Hematopoietic multipotent progenitor cell treated with erythropoietin and hydrocortisone succinate and interleukin-3 and kit ligand, for 17 days (in vitro differentiated cells): Measurements from ENCODE around the gene LITAF.
"Not testable (repeated sequence)": the region's sequence is repeated elsewhere in the genome, so short reads cannot be mapped to it uniquely, and the experiment has no call there.

ENCODE experiments used
- DNase-seq: peaks from one replicate; pipeline ENCODE4 v3.0.0-alpha.2; 2015; ENCODE audit warnings: low spot score

Gene LITAF

DNA sequence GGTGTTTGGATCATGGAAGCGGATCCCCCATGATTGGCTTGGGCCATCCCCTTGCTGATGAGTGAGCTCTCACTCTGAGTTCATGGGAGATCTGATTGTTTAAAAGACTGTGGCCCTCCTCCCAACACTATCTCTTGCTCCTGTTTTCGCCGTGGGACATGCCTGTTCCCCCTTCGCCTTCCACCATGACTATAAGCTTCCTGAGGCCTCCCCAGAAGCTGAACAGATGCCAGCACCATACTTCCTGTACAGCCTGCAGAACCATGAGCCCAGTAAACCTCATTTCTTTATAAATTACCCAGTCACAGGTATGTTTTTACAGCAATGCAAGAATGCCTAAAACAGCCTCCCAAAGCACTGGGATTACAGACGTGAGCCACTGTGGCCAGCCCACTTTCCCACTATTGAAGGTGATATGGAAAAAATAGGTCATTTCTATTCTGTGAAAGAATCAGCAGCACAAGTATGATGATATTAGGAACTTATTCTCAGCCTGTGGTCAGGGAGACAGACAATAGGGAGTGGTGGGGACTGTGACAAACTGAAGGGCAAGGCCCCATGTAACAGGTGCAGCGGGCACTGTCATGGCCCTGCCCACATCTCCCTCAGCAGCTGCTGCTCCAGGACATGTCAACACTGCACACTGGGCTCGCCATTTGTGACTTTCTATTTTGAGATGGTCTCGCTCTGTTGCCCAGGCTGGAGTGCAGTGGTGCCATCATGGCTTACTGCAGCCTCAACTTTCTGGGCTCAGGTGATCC lies 33.7 kb upstream of the LITAF start:
- DNase-seq, result no peak

- no peak for DNase-seq
Measured at GRCh38 chr16:11619327-11619851, 32.7 kb upstream of the LITAF start.

DNA sequence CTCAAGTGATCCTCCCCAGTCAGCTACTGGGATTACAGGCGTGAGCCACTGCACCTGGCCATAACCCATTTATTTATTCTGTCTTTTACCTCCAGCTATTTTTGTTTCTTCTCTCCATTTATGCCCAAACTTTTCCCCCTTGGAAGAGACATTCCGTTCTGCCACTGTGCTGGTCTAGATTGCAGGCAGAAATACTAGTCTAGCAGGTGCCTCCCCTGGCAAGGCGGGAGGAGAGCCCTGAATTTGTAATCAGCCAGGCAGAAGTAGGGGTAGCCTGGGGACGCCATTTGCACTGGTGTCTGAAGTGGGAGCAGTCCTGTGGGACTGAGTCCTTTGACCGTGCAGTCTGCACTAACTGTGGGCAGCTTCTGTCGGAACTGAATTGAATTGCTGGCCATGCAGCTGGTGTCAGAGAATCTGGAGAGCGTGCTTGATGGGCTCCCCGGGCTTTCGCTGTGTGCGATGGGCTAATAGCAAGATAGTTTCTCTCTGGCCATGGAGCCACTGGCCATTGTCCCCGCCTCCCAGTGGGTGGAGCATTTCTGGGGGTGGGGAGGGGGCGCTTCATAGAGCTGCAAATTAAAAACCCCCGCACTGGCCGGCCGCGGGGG lies 31.5 kb upstream of the LITAF start:
- no peak for DNase-seq

DNA sequence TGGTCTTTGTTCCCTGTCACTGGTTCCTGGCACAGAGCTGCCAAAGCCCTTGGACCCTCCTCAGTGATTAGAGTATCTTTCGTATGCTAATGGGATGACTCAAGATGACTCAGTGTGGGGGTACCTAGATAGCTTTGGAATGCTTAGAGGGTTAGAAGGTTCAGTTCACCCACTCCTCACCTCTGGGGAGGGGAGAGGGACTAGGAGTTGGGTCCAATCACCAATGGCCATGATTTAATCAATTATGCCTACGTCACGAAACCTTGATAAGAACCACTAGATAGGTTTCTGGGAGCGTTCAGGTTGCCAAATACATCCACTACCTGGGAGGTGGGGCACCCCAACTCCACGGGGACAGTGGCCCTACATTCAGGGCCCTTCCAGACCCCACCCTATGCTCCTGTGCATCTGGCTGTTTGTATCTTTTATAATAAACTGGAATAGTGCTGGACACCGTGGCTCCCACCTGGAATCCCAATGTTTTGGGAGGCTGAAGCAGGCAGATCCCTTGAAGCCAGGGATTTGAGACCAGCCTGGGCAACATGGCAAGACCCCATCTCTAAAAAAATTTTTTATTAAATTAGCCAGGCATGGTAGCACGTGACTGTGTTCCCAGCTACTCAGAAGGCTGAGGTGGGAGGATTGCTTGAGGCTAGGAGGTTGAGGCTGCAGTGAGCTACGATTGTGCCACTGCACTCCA lies 29.2 kb upstream of the LITAF start:
- DNase-seq, result no peak

DNA sequence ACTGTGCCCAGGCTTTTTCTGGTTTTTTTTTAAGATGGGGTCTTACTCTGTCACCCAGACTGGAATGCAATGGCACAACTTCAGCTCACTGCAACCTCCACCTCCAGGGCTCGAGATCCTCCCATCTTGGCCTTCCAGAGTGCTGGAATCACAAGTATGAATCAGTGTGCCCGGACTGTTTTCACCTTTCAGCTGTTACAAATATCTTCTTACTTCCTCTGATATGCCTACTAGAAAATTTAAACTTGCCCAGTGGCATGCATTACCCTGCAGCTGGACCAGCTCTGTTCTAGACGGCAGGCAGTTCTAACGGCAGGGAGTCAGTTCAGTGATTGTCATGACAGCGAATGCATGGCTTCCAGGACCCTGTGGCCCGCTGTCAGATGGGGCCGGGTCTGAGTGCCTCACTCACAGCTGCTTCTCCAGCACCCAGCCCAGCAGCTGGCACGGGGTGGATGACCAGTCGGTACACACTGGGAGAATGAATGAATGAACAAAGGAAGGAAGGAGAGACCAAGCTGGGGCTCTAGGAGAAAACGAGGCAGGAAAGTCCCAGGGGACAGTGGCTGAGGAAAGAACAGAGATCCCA lies 28.0 kb upstream of the LITAF start:
- DNase-seq, result no peak

- DNase-seq, result peak; percentile 9
Measured at GRCh38 chr16:11613381-11614303, 26.9 kb upstream of the LITAF start.

GRCh38 chr16:11612665-11613025 lies 25.9 kb upstream of the LITAF start:
- DNase-seq, result no peak

GRCh38 chr16:11611871-11612664 lies 25.3 kb upstream of the LITAF start:
- no peak for DNase-seq

DNA sequence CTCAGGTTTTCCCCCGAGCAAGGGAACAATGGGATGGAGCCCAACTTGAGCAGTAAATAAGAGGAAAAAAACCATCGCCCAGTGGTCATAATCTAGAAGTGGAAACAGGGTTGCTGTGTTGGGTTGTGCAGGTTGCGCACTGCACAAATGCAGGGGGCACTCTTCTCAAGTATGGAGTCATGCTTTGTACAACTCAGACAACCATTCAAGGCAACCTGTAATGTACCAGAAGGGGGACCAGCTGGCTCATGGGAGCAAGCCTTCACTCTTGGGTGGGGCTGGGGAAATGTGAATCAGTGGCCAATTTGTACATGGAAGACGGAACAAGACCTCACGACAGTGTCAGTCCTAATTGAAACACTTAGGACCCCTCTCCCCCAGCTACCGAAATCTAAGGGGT lies 23.9 kb upstream of the LITAF start:
- no peak for DNase-seq

DNA sequence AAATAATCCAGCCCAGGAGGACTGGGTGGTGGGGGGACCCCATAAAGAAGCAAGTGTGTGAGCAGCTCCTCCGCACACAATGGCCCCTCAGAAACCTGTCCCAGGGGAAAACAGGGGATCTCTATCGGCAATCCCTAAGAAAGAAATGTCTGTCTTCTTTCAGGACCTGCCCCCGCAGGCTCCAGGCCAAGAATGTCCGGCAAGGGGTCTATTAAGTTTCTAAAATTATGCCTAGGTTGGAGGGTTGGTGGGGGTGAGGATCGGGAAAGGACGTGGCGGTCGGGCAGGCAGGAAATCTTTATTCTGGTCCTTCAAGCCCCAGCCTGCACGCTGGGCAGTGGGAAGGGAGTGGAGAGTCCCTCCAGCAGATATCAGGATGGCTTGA lies 23.4 kb upstream of the LITAF start:
- no peak for DNase-seq

DNA sequence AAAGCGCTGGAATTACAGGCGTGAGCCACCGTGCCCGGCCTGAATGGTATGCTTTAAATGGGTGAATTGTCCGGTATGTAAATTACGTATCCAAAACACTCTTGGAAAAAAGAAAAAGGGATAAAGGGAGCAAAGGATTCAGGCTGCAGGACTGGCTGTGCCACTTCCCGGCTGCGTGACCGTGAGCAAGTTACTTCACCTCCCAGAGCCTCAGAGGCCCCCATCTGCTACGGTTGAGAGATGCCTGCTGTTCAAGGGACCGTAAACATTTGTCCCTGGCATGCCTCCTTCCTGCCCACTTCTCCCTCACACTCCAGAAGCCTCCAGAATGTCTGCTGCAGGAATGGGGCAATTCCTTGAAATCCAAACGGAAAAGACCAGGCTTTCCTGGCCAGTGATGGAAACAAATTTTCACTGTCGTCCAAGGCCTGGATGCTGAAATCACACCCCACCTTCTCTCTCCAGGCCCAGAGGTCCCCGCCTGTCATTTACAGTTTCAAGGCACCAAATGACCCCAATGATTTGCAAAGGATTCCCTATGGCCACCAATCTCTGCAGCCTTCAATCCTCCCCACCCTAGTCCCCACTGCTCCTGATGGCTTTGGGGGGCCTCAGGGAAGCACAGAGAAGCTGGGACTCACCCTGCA lies 22.9 kb upstream of the LITAF start:
- DNase-seq, result no peak

- DNase-seq, result no peak
Measured at GRCh38 chr16:11605891-11606290, 19.2 kb upstream of the LITAF start.

DNA sequence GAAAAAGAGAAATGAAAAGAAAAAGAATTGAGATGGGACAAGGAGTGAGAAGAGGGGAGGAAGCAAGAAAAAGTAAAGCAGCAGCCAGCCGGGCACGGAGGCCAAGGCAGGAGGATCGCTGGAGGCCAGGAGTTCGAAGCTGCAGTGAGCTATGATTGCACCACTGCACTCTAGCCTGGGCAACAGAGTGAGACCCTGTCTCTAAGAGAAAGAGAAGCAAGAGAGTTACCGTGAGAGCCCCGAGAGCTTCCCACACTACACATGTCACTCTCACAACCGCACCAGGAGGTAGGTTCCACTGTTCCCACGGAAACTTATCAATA lies 18.8 kb upstream of the LITAF start:
- DNase-seq, result no peak

GRCh38 chr16:11604783-11605563 lies 18.3 kb upstream of the LITAF start:
- no peak for DNase-seq

- not testable (repeated sequence) for DNase-seq
Measured at GRCh38 chr16:11604296-11604695, 17.6 kb upstream of the LITAF start.

GRCh38 chr16:11603331-11603750 lies 16.6 kb upstream of the LITAF start:
- no peak for DNase-seq

DNA sequence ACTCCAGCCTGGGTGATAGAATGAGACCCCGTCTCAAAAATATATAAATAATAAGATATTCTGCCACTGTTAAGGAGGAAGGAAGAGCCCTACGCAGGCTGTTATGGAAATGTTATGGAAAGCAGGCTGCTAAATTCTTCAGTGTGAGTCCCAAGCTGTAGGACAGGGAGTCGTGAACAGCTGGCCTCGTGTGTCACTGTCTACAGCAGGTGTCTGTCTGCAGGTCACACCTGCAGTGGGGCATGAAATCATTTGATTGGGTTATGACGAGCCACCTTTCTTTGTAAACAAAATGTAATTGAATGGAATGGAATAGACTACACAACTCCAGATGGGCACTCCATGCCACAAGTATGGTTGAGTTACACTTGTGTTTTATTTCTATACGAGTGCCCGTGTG lies 15.6 kb upstream of the LITAF start:
- no peak for DNase-seq

DNA sequence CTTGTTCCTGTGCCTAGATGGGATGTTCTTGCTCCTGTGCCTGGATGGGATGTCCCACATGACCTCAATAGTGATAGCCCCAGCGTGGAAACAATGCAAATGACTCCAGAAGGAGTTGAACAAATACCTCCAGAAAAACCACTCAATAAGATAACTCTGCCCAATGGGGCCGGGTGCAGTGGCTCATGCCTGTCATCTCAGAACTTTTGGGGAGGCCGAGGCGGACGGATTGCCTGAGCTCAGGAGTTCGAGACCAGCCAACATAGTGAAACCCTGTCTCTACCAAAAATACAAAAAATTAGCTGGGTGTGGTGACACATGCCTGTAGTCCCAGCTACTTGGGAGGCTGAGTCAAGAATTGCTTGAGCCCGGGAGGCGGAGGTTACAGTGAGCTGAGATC lies 15.2 kb upstream of the LITAF start:
- DNase-seq, result no peak

DNA sequence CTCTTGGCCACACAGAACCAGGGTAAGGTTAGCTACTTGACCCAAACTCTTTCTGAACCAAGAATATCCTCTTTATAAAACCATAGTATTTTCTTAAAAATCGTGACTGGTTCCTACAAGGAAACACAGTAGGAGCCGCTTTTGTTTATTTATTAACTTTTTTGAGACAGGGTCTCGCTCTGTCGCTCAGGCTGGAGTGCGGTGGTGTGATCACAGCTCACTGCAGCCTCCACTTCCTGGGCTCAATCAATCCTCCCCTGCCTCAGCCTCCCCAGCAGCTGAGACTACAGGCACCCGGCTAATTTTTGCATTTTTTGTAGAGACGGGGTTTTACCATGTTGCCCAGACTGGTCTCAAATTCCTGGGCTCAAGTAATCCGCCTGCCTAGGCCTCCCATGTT lies 14.7 kb upstream of the LITAF start:
- no peak for DNase-seq

- DNase-seq, result no peak
Measured at GRCh38 chr16:11599579-11599978, 12.9 kb upstream of the LITAF start.
